Keratinocyte (primary cell): Measurements from ENCODE around the gene KIN. TPM values are rescaled to one million over a fixed set of nuclear protein-coding genes. Genes with fewer than 3 reads are reported as not detected.

Source experiments
- DNase-seq: peaks from one replicate; pipeline ENCODE4 v3.0.0-alpha.2; 2011; ENCODE audit warnings: low read depth, missing footprints, low spot score
- FAIRE-seq: peaks from 2 replicates; lab custom pipeline; 2011; peaks lifted over from hg19 to GRCh38; lab: Jason Lieb, UNC
- H2AFZ ChIP-seq: 2 replicates; pipeline ENCODE4 v1.6.0; 2012; ENCODE audit warnings: low read length, control low read depth, inconsistent platforms; ENCODE audit not compliant: control insufficient read depth
- H3K27ac ChIP-seq: 2 replicates; pipeline ENCODE4 v1.5.1; 2011; ENCODE audit warnings: low read length; ENCODE audit not compliant: control insufficient read depth, insufficient read depth
- H3K27me3 ChIP-seq: 3 replicates; pipeline ENCODE4 v1.6.0; 2011; ENCODE audit warnings: low read length; ENCODE audit not compliant: control insufficient read depth, insufficient read depth; ENCODE audit errors: extremely low read depth
- H3K36me3 ChIP-seq, 2 experiments: 2 replicates in 1 of 2; 3 replicates in 1 of 2; pipeline ENCODE4 v1.5.1; 2011; ENCODE audit warnings: low read length in 2 of 2, mild to moderate bottlenecking in 1 of 2; ENCODE audit not compliant: control insufficient read depth in 2 of 2, insufficient read depth in 2 of 2; ENCODE audit errors: extremely low read depth in 1 of 2
- H3K4me1 ChIP-seq: 3 replicates; pipeline ENCODE4 v1.5.1; 2011; ENCODE audit warnings: low read length; ENCODE audit not compliant: control insufficient read depth, insufficient read depth; ENCODE audit errors: extremely low read depth
- H3K4me2 ChIP-seq: 3 replicates; pipeline ENCODE4 v1.6.0; 2011; ENCODE audit warnings: low read depth, low read length; ENCODE audit not compliant: control insufficient read depth, insufficient read depth; ENCODE audit errors: extremely low read depth
- H3K4me3 ChIP-seq, 3 experiments: fragments of 200-600 bp in 1 of 3; sonication (generic) in 1 of 3; 2 replicates in 2 of 3; 3 replicates in 1 of 3; pipeline ENCODE4 v1.5.1; 2011 to 2016; ENCODE audit warnings: low read length in 3 of 3, mild to moderate bottlenecking in 3 of 3, control low read depth in 2 of 3, inconsistent platforms in 1 of 3, low read depth in 1 of 3, mixed read lengths in 1 of 3, mixed run types in 1 of 3, moderate library complexity in 1 of 3; ENCODE audit not compliant: control insufficient read depth in 2 of 3, insufficient read depth in 2 of 3; ENCODE audit errors: extremely low read depth in 1 of 3
- H3K79me2 ChIP-seq: 2 replicates; pipeline ENCODE4 v1.6.0; 2012; ENCODE audit warnings: low read length; ENCODE audit not compliant: control insufficient read depth, insufficient read depth
- H3K9ac ChIP-seq: 3 replicates; pipeline ENCODE4 v1.6.0; 2011; ENCODE audit warnings: low read length; ENCODE audit not compliant: control insufficient read depth, insufficient read depth; ENCODE audit errors: extremely low read depth
- H3K9me1 ChIP-seq: 3 replicates; pipeline ENCODE4 v1.6.0; 2011; ENCODE audit warnings: low read length; ENCODE audit not compliant: control insufficient read depth, insufficient read depth; ENCODE audit errors: extremely low read depth
- H3K9me3 ChIP-seq: 2 replicates; pipeline ENCODE4 v1.5.1; 2012; ENCODE audit warnings: low read depth, low read length; ENCODE audit not compliant: control insufficient read depth
- H4K20me1 ChIP-seq: 3 replicates; pipeline ENCODE4 v1.6.0; 2011; ENCODE audit warnings: low read length; ENCODE audit not compliant: control insufficient read depth, insufficient read depth; ENCODE audit errors: extremely low read depth
- EZH2 ChIP-seq: IDR thresholded peaks from one replicate; pipeline ENCODE4 v1.6.1; 2012; ENCODE audit warnings: inconsistent platforms, mild to moderate bottlenecking, low read length, moderate library complexity
- dilution Hi-C: fragments of 300-500 bp; cut with MboI; formaldehyde crosslinking; loops from one replicate; pipeline ENCODE4 v1.7.0; 2020; ENCODE audit warnings: low sequenced_read_pairs; ENCODE audit not compliant: extremely low pct_ligation_motif_present
- polyA plus RNA-seq, 5 experiments: library from polyadenylated mRNA; depleted of rRNA in 3 of 5; stranded (reverse) in 3 of 5; stranded (forward) in 1 of 5; unstranded in 1 of 5; fragments of >200 nt; gene quantifications; 1 replicate in 1 of 5; 2 replicates in 3 of 5; 3 replicates in 1 of 5; pipeline versions ENCODE4 v1.2.1 to v1.2.3, GENCODE V29; 2011 to 2012; ENCODE audit warnings: missing spikeins in 2 of 5, low read depth in 1 of 5, low replicate concordance in 1 of 5
- TF ChIP-seq, protein P1 (sequence below), 3 experiments: IDR thresholded peaks in 1 of 3; conservative IDR thresholded peaks in 1 of 3; optimal IDR thresholded peaks in 1 of 3; 2 replicates in 2 of 3; 3 replicates in 1 of 3; pipeline versions ENCODE3 to v1.5.1; 2011; ENCODE audit warnings: low read length in 3 of 3, mild to moderate bottlenecking in 3 of 3, moderate library complexity in 2 of 3, control low read depth in 1 of 3, inconsistent platforms in 1 of 3; ENCODE audit not compliant: insufficient read depth in 2 of 3; ENCODE audit errors: extremely low read depth in 1 of 3

The KIN gene
- polyA plus RNA-seq, 1 donor (not counting 4 experiments of a cell fraction or from before 2014, with no cell fraction given) = 15.1 TPM

- TF ChIP-seq EZH2 = no peak
- TF ChIP-seq, protein P1, sequence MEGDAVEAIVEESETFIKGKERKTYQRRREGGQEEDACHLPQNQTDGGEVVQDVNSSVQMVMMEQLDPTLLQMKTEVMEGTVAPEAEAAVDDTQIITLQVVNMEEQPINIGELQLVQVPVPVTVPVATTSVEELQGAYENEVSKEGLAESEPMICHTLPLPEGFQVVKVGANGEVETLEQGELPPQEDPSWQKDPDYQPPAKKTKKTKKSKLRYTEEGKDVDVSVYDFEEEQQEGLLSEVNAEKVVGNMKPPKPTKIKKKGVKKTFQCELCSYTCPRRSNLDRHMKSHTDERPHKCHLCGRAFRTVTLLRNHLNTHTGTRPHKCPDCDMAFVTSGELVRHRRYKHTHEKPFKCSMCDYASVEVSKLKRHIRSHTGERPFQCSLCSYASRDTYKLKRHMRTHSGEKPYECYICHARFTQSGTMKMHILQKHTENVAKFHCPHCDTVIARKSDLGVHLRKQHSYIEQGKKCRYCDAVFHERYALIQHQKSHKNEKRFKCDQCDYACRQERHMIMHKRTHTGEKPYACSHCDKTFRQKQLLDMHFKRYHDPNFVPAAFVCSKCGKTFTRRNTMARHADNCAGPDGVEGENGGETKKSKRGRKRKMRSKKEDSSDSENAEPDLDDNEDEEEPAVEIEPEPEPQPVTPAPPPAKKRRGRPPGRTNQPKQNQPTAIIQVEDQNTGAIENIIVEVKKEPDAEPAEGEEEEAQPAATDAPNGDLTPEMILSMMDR (optimal IDR thresholded peaks at IDR 0.05 in 1 of 3, IDR thresholded peaks at IDR 0.05 in 1 of 3, conservative IDR thresholded peaks at IDR 0.05 in 1 of 3; ENCODE audit: extremely low read depth in 1 of 3, insufficient read depth in 2 of 3, low read length in 3 of 3) = no peak
- no peaks in the 10 kb centered on the region for H3K27me3 ChIP-seq
- no peaks in the 10 kb centered on the region for H3K79me2 ChIP-seq
- H3K9me3 ChIP-seq = no peaks in the 10 kb centered on the region
- peaks cover 7 to 10% of the 10 kb centered on the region in 2 experiments for H3K36me3 ChIP-seq
- H3K9ac ChIP-seq = no peak overlapping the region
- H2AFZ ChIP-seq = no peak overlapping the region
- no peaks in the 10 kb centered on the region for H3K9me1 ChIP-seq
- no peak overlapping the region for H3K4me3 ChIP-seq
- H3K27ac ChIP-seq = no peak overlapping the region
- no peaks in the 10 kb centered on the region for H4K20me1 ChIP-seq
- no peak for DNase-seq
- no peak for FAIRE-seq
- dilution Hi-C loops = no loop called here
- no peaks in the 10 kb centered on the region for H3K4me1 ChIP-seq
- H3K4me2 ChIP-seq = no peak overlapping the region
These were observed 23.9 kb downstream of the KIN start for GRCh38 chr10:7763929-7764328.

DNA sequence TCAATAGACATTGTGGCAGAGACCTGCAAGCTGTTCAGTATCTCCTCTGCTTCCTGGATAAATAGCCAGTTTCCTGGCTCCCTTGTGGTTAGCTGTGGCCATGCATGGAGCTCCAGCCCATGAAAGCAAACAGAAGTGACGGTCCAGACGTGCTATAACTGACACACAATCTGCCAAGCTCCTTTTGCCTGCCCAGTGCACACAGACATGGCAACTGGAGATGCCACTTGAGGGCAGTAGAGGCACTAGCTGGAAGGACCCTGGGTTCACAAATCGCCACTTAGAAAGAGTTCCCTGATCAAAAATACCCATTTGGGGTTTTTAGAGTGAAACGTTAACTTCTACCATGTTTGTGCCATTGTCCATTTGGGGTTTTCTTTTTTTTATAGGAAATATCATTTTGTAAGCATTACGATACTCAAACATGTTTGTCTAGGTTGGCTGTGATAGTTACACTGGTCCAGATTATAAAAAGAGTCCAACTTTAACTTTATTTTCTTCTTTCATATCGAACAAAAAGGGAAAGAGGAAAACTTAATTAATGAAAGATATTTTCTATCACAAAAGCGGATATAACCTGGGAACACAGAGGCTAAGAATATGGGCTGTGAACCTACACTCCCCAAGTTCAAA is 31.3 kb downstream of the KIN start:
- Histone ChIP-seq H3K9me3 (no peaks in the 10 kb centered on the region), H3K9ac (no peak overlapping the region), H3K36me3 (peaks cover 11 to 20% of the 10 kb centered on the region in 2 experiments), H3K4me3 (no peak overlapping the region), H3K4me2 (no peak overlapping the region), H4K20me1 (no peaks in the 10 kb centered on the region), H3K79me2 (no peaks in the 10 kb centered on the region), H3K4me1 (no peaks in the 10 kb centered on the region), H3K27me3 (no peaks in the 10 kb centered on the region), H3K27ac (no peak overlapping the region), H2AFZ (no peak overlapping the region), H3K9me1 (no peaks in the 10 kb centered on the region)
- no peak for DNase-seq
- TF ChIP-seq, protein P1 (optimal IDR thresholded peaks at IDR 0.05 in 1 of 3, IDR thresholded peaks at IDR 0.05 in 1 of 3, conservative IDR thresholded peaks at IDR 0.05 in 1 of 3; ENCODE audit: extremely low read depth in 1 of 3, insufficient read depth in 2 of 3, low read length in 3 of 3) = peak; percentile 45 to 67 (median 59)
- no peak for TF ChIP-seq EZH2
- dilution Hi-C loops = no loop called here
- FAIRE-seq = no peak
